Activated CD8-positive, alpha-beta memory T cell treated with anti-CD3 and anti-CD28 coated beads for 48 hours (primary cell): ENCODE results near the gene NGEF.

Experiments
- DNase-seq, 3 experiments: peaks; one replicate each; pipeline ENCODE4 v3.0.0-alpha.2; 2020; ENCODE audit warnings: low read depth in 2 of 3, low spot score in 2 of 3

Gene NGEF

DNA sequence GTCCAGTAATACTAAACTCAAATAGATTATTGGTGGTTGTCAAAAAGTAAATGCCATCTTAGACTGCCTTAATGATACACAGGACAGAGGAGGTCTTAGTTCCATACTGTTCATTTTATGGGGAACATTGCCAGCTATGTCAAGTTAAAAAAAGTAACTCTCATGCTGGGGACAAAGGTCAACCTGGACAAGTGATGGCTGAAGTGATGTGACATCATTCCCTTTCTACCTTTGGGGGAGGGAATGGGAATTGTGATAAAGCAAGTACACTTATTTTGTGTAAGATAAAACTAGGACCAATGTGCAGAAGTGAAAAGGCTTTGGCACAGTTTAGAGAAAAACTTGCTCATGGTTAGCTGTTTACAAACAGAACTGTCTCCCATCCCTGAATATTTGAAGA is 167.0 kb downstream of the NGEF start:
- no peak for DNase-seq

DNA sequence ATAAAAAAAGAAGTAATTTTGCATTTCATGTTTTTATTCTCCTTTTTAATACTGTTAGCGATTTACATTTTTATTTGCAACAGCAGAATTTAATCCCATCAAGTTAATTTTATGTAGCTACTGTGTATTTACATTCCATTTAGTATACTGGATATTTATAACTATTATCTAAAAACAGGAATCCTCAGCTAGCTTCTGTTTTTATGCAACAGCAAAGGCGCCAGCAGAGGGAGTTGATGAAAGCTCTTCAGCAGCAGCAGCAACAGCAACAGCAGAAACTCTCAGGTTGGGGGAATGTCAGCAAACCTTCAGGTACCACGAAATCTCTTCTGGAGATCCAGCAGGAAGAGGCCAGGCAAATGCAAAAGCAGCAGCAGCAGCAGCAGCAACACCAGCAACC is 169.2 kb downstream of the NGEF start:
- no peak for DNase-seq

DNA sequence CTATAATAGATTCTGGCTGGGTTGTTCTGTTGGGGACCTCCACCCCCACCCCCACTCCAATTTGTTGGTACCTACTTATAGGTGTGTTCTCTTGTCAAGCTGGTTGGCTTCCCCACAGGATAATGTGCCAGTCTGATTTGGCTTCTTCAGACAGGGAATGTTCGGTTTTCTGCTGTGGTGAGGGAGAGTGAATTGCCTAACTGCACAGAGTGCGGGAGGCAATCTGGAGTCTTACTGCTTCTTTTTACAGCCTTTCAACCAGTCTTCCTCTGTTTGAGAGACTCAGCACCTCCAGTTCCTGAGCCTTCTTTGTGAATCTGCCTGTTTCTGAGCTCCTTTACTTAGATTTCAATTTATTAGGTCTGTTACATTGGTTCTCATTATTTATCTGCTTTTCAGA is 170.4 kb downstream of the NGEF start:
- no peak for DNase-seq

DNA sequence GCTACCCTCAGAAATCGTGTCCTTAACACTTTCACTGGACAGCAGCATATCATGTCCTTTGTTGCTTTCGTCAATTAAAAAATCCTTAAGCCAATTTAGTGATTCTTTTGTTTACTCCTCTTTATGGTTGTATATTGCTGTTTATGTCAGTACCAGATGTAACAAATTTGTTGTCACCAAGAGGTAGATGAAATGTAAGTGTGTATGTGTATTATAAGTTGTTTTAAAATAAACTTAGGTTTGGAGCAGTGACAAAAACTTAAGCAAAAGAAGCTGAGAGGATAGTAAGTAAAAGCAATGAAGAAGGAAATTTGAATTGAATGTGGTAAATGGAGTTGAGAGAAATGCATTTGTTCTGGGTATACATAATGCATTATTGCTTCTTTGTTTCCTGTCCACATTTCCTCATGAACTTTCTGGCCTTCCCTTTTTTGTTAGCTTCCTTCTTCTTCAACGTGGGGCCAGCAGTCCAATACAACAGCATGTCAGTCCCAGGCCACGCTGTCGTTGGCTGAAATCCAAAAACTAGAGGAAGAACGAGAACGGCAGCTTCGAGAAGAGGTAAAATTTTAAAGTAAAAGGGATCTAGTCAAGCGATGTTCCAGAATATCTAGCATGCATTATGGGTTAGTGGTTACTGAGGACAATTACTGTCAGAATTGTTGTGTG is 173.5 kb downstream of the NGEF start:
- no peak for DNase-seq

DNA sequence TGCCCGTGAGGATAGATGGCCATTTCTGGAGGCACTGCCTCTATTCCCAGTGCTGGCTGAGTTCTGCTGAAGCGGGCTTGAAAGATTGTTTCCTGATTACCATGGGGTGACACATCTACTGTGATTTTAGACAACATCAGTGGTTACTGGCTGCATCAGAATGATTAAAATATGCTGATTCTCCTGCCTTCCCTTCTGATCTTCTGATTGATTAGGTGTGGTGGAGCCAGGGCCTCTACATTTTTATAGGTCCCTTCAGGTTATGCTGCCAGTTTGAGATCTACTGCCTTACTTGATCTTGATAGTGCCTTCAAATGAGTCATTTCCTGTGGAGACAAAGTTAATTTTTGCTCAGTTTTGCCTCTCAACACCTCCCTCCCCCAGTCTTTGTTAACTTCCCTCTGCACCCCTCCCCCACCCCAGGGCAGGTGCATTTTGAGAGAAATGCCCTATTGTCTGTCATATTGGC is 174.6 kb downstream of the NGEF start:
- peak in 2 of 3 experiments; percentile 9 to 11 for DNase-seq

DNA sequence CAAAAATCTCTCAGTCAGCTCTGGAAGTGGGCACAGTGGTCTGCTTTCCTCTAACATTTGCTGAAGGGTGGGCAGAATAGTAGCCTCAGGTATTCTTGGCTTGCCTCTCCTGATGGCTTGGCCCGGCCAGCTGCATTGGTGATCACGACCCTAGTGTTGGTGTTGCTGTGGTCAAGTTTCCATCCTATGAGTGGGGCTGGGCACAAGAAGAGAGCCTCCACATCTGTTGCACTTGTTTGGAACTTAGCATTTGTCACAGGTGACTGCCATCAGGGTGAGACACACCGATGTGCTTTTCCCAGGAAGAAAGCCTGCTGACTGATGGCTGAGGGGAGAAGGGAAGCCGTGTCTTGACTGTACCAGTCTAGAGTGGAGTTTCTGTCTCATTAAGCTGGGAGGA is 176.1 kb downstream of the NGEF start:
- no peak for DNase-seq

DNA sequence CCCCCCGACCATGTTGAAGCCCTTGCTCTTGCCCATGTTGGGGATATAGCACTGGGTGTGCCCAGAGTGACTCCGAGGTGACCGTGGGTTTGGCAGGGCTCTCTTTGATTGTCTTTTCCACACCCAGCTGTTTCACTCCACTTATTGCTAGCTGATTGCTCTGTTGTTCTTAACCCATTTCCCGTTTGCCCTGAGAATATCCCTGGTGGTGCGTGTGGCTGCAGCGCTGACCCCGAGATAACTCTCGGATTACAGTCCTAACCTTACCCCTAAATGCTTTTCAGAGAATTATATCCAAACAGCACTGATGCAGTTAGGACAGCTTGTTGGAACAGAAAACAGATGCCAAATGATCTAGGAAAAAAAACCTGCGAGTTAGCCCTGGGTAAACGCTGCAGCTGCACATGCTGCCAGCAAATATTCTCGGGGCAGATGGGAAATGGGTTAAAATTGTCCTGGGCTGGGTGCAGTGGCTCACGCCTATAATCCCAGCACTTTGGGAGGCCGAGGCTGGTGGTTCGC is 177.3 kb downstream of the NGEF start:
- DNase-seq, result no peak

DNA sequence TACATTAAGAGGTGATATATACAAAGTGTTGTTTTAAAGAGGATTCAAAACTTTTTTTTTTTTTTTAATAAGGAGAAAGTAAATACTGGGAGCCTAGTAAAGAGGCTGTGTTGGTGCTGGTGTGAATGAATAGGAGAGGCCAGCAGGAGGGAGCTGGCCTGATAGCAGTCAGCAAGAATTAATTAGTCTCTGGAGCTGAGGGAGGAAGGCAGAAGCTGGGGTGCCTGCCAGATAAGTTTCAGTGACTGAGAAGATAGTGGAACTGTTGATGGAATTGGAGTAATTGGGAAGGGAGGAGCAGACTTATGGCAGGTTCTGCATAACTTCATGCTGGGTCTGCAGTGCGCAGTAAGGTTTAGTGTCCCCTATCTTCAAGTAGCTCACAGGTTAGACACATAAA is 179.2 kb downstream of the NGEF start:
- DNase-seq, result no peak

DNA sequence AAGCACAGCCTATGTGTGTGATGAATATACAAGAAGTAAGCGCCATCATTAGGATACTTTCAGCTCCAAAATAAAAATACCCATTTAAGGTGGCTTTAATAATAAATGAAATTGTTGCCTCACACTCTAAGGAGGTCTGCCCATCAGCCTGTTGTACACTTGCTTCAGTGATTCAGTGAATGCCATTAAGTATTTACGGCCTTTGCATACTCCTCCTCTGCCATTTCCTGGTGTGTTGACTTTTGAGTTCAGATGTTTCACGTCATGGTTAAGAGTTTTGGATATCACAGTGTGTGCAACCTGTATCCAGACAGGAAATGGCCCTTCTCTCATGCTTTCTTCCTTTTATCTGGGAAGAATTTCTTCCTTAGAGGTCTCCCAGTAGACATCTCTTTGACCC is 181.6 kb downstream of the NGEF start:
- no peak for DNase-seq

DNA sequence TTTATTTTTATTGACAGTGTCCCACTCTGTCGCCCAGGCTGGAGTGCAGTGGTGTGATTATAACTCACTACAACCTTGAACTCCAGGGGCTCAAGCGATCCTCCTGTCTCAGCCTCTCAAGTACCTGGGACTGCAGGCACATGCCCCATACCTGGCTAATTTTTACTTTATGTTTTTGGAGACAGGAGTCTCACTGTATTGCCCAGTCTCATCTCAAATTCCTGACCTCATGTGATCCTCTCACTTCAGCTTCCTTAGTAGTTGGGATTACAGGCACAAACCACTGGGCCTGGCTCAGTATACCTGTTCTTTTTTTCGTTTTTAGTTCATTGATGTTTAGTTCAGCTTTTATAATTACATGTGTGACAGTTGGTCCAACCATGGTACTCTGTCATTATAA is 183.1 kb downstream of the NGEF start:
- no peak for DNase-seq
